Ovary (tissue), 3 donors: ENCODE results near the gene HEATR5A.

ENCODE experiments used
- CTCF ChIP-seq, 3 donors: fragments of 450-650 bp in 2 of 3; fragments of 200-600 bp in 1 of 3; IDR thresholded peaks; one replicate each; pipeline versions ENCODE4 v1.5.1 to v1.8.0; 2016 to 2022; ENCODE audit warnings: antibody characterized with exemption in 3 of 3, mild to moderate bottlenecking in 1 of 3
- POLR2A ChIP-seq: fragments of 450-650 bp; IDR thresholded peaks from one replicate; pipeline ENCODE4 v1.6.1; 2017; ENCODE audit warnings: antibody characterized with exemption, mild to moderate bottlenecking, moderate library complexity
- donor health status: DM: no; HTN: no; CAD: no.

DNA sequence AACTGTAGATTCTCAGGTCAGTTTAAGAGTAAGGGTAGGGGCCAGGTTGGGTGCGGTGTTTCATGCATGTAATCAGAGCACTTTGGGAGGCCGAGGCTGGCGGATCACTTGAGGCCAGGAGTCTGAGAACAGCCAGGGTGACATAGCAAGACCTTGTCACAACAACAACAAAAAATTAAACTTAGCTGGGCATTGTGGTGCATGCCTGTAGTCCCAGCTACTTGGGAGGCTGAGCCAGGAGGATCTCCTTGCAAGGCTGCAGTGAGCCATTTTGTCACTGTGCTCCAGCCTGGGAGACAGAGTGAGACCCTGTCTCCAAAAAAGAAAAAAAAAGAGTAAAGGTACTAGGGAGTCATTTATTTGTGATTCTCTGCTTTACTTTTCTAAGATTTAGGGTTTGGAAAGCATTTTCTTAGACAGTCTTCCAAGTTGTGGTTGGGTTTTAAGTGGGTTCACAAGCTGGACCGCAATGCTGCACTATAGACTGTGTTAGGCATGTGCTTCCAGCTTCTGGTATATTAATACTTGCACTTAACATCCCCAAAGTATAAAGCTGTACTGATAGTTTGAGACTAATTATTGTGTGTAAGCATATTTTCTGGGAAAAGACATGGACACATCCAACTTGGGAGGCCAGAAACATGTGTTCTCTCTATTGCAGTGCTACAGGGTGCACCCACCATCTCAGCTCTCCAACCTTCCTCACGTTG lies 163.7 kb downstream of the HEATR5A start:
- TF ChIP-seq POLR2A (no peak), CTCF (IDR thresholded peaks at IDR 0.05) (no peak)
